ENCODE data around the gene AGTR2. TPM values are rescaled to one million over a fixed set of nuclear protein-coding genes. Genes with fewer than 3 reads are reported as not detected.

AGTR2 gene
- total RNA-seq, 1 experiment from 2014 or later = not detected

GRCh38 chrX:116185163-116185562 lies 14.6 kb downstream of the AGTR2 start:
- intact Hi-C loops (cut with micrococcal nuclease) = no loop called here
- no peak for DNase-seq
- ATAC-seq = no peak
- Histone ChIP-seq H3K9ac (ENCODE audit: low read length) (no peak overlapping the region), H3K4me2 (ENCODE audit: low read length) (no peak overlapping the region), H3K27ac (ENCODE audit: low read length) (no peak overlapping the region), H3F3A (ENCODE audit: low read length, unreplicated experiment) (no peaks in the 10 kb centered on the region), H4K20me1 (ENCODE audit: low read length) (no peaks in the 10 kb centered on the region), H3K27me3 (ENCODE audit: low read length) (no peaks in the 10 kb centered on the region), H2AFZ (ENCODE audit: low read length) (no peak overlapping the region), H3K36me3 (ENCODE audit: low read depth, low read length) (no peaks in the 10 kb centered on the region), H3K9me3 (ENCODE audit: low read length) (no peaks in the 10 kb centered on the region), H3K9me2 (replicated peaks; ENCODE audit: low read length) (no peaks in the 10 kb centered on the region), H3K79me2 (ENCODE audit: low read length) (no peaks in the 10 kb centered on the region), H3K4me3 (ENCODE audit: low read length) (no peak overlapping the region), H3K4me1 (ENCODE audit: insufficient read depth, low read length) (no peaks in the 10 kb centered on the region)
- TF ChIP-seq EZH2 (IDR thresholded peaks at IDR 0.05; ENCODE audit: low read length, unreplicated experiment) (no peak), CTCF (conservative IDR thresholded peaks at IDR 0.05; ENCODE audit: low read depth, low read length) (no peak), EZH2phosphoT487 (IDR thresholded peaks at IDR 0.05; ENCODE audit: borderline replicate concordance, low read length) (no peak)
- no TSS peak for BruUV-seq (replicated peaks)
- ChIA-PET CTCF (no interaction called here), POLR2A (ENCODE audit: unreplicated experiment) (no interaction called here)

GRCh38 chrX:116194649-116195048 lies 24.1 kb downstream of the AGTR2 start:
- H3K36me3 ChIP-seq (ENCODE audit: low read depth, low read length) = no peaks in the 10 kb centered on the region
- no peaks in the 10 kb centered on the region for H3K9me3 ChIP-seq (ENCODE audit: low read length)
- H3K9me2 ChIP-seq (replicated peaks; ENCODE audit: low read length) = no peaks in the 10 kb centered on the region
- intact Hi-C loops (cut with micrococcal nuclease) = loop anchor here (5.0 kb wide), 1 partner anchor 207 kb away; no protein-coding TSS in a partner anchor
- H4K20me1 ChIP-seq (ENCODE audit: low read length) = no peaks in the 10 kb centered on the region
- peaks cover 15% of the 10 kb centered on the region for H3K4me1 ChIP-seq (ENCODE audit: insufficient read depth, low read length)
- TF ChIP-seq CTCF (conservative IDR thresholded peaks at IDR 0.05; ENCODE audit: low read depth, low read length) (no peak), EZH2 (IDR thresholded peaks at IDR 0.05; ENCODE audit: low read length, unreplicated experiment) (no peak), EZH2phosphoT487 (IDR thresholded peaks at IDR 0.05; ENCODE audit: borderline replicate concordance, low read length) (no peak)
- no TSS peak for BruUV-seq (replicated peaks)
- POLR2A ChIA-PET (ENCODE audit: unreplicated experiment) = interaction anchor here (0.6 to 0.7 kb wide), 2 partner anchors 11 to 44 kb away, joined by 4 read pairs; no protein-coding TSS in a partner anchor
- no peak overlapping the region for H3K4me3 ChIP-seq (ENCODE audit: low read length)
- H3F3A ChIP-seq (ENCODE audit: low read length, unreplicated experiment) = no peaks in the 10 kb centered on the region
- no peak overlapping the region for H2AFZ ChIP-seq (ENCODE audit: low read length)
- peak overlapping the region; percentile 13 for H3K4me2 ChIP-seq (ENCODE audit: low read length)
- ATAC-seq (peak; percentile 73), DNase-seq (peak; percentile 53)
- H3K79me2 ChIP-seq (ENCODE audit: low read length) = no peaks in the 10 kb centered on the region
- no peak overlapping the region for H3K9ac ChIP-seq (ENCODE audit: low read length)
- no peak overlapping the region for H3K27ac ChIP-seq (ENCODE audit: low read length)
- H3K27me3 ChIP-seq (ENCODE audit: low read length) = no peaks in the 10 kb centered on the region
- CTCF ChIA-PET = interaction anchor here (0.7 kb wide), 1 partner anchor 185 kb away, joined by 3 read pairs; no protein-coding TSS in a partner anchor

- Histone ChIP-seq H3K36me3 (ENCODE audit: low read depth, low read length) (no peaks in the 10 kb centered on the region), H3K9me3 (ENCODE audit: low read length) (no peaks in the 10 kb centered on the region), H3K4me3 (ENCODE audit: low read length) (no peak overlapping the region), H3F3A (ENCODE audit: low read length, unreplicated experiment) (no peaks in the 10 kb centered on the region), H3K4me1 (ENCODE audit: insufficient read depth, low read length) (peaks cover 15% of the 10 kb centered on the region), H3K27ac (ENCODE audit: low read length) (no peak overlapping the region), H3K27me3 (ENCODE audit: low read length) (no peaks in the 10 kb centered on the region), H3K9ac (ENCODE audit: low read length) (no peak overlapping the region), H4K20me1 (ENCODE audit: low read length) (no peaks in the 10 kb centered on the region), H2AFZ (ENCODE audit: low read length) (no peak overlapping the region), H3K9me2 (replicated peaks; ENCODE audit: low read length) (no peaks in the 10 kb centered on the region), H3K4me2 (ENCODE audit: low read length) (no peak overlapping the region), H3K79me2 (ENCODE audit: low read length) (no peaks in the 10 kb centered on the region)
- intact Hi-C loops (cut with micrococcal nuclease) = loop anchor here (5.0 kb wide), 1 partner anchor 211 kb away; no protein-coding TSS in a partner anchor
- BruUV-seq (replicated peaks) = no TSS peak
- CTCF ChIA-PET = no interaction called here
- ATAC-seq (no peak), DNase-seq (no peak)
- TF ChIP-seq CTCF (conservative IDR thresholded peaks at IDR 0.05; ENCODE audit: low read depth, low read length) (no peak), EZH2 (IDR thresholded peaks at IDR 0.05; ENCODE audit: low read length, unreplicated experiment) (no peak), EZH2phosphoT487 (IDR thresholded peaks at IDR 0.05; ENCODE audit: borderline replicate concordance, low read length) (no peak)
- POLR2A ChIA-PET (ENCODE audit: unreplicated experiment) = no interaction called here
Measured at GRCh38 chrX:116198235-116198634, 27.7 kb downstream of the AGTR2 start.

All from PC-3 (cell line).